Choroid plexus epithelial cell (primary cell): ENCODE data around the gene PPIA.

Experiments
- DNase-seq: peaks from one replicate; pipeline ENCODE4 v3.0.0-alpha.2; 2010; ENCODE audit warnings: low read depth
- H3K4me3 ChIP-seq: 2 replicates; pipeline ENCODE4 v1.5.1; 2011; ENCODE audit warnings: low read depth, mild to moderate bottlenecking, control low read depth, low read length, moderate library complexity
- TF ChIP-seq, protein P1 (sequence below): conservative IDR thresholded peaks from 2 replicates; pipeline ENCODE4 v1.5.1; 2011; ENCODE audit warnings: low read depth, mild to moderate bottlenecking, control low read depth, inconsistent platforms, low read length, moderate library complexity

PPIA gene

GRCh38 chr7:44847920-44848634, 51.6 kb downstream of the PPIA start, which contains the start of gene H2AZ2:
TSS of gene H2AZ2 (minus strand) at chr7:44848087. CDS start at chr7:44847971, 116 bp downstream.
- DNase-seq = peak; percentile 100
- H3K4me3 ChIP-seq = peak within 1 kb of the TSS; percentile 75
- TF ChIP-seq, protein P1, sequence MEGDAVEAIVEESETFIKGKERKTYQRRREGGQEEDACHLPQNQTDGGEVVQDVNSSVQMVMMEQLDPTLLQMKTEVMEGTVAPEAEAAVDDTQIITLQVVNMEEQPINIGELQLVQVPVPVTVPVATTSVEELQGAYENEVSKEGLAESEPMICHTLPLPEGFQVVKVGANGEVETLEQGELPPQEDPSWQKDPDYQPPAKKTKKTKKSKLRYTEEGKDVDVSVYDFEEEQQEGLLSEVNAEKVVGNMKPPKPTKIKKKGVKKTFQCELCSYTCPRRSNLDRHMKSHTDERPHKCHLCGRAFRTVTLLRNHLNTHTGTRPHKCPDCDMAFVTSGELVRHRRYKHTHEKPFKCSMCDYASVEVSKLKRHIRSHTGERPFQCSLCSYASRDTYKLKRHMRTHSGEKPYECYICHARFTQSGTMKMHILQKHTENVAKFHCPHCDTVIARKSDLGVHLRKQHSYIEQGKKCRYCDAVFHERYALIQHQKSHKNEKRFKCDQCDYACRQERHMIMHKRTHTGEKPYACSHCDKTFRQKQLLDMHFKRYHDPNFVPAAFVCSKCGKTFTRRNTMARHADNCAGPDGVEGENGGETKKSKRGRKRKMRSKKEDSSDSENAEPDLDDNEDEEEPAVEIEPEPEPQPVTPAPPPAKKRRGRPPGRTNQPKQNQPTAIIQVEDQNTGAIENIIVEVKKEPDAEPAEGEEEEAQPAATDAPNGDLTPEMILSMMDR = no peak

- H3K4me3 ChIP-seq = no peak overlapping the region
- TF ChIP-seq, protein P1 = no peak
- peak; percentile 28 for DNase-seq
These were observed 52.9 kb downstream of the PPIA start for GRCh38 chr7:44849259-44849884.

GRCh38 chr7:44849885-44850544, 53.5 kb downstream of the PPIA start:
- peak; percentile 83 for DNase-seq
- TF ChIP-seq, protein P1 = no peak
- no peak overlapping the region for H3K4me3 ChIP-seq

GRCh38 chr7:44852590-44852989, 56.1 kb downstream of the PPIA start:
- H3K4me3 ChIP-seq = no peak overlapping the region
- TF ChIP-seq, protein P1 = no peak
- DNase-seq = no peak
